CD4-positive, alpha-beta T cell treated with Interleukin-2 at 100 ng/mL for 4 hours (primary cell): ENCODE measurements around the gene NFKB1.
"Not testable (repeated sequence)": the region's sequence is repeated elsewhere in the genome, so short reads cannot be mapped to it uniquely, and the experiment has no call there.

ENCODE experiments used
- DNase-seq: peaks from one replicate; pipeline ENCODE4 v3.0.0-alpha.2; 2020; ENCODE audit warnings: low spot score

Gene NFKB1

GRCh38 chr4:102500696-102501446 is at the start of gene NFKB1:
Gene NFKB1 (plus strand): TSS chr4:102501359. CDS start chr4:102525519, 24,160 bp downstream.
- DNase-seq, result peak; percentile 84

- DNase-seq, result no peak
Measured at GRCh38 chr4:102452854-102453253, 48.3 kb upstream of the NFKB1 start.

- no peak for DNase-seq
Measured at GRCh38 chr4:102453827-102454226, 47.3 kb upstream of the NFKB1 start.

- DNase-seq, result no peak
Measured at GRCh38 chr4:102454268-102454667, 46.9 kb upstream of the NFKB1 start.

GRCh38 chr4:102454981-102455685 is 46.0 kb upstream of the NFKB1 start:
- DNase-seq, result no peak

- no peak for DNase-seq
Measured at GRCh38 chr4:102455750-102456149, 45.4 kb upstream of the NFKB1 start.

GRCh38 chr4:102466298-102466697 is 34.9 kb upstream of the NFKB1 start:
- no peak for DNase-seq

- DNase-seq, result no peak
Measured at GRCh38 chr4:102469806-102470205, 31.4 kb upstream of the NFKB1 start.

GRCh38 chr4:102472441-102473013 is 28.6 kb upstream of the NFKB1 start:
- DNase-seq, result no peak

GRCh38 chr4:102473476-102473875 is 27.7 kb upstream of the NFKB1 start:
- no peak for DNase-seq

GRCh38 chr4:102474736-102475504 is 26.2 kb upstream of the NFKB1 start:
- no peak for DNase-seq

GRCh38 chr4:102477657-102478056 is 23.5 kb upstream of the NFKB1 start:
- DNase-seq, result no peak

GRCh38 chr4:102478186-102478585 is 23.0 kb upstream of the NFKB1 start:
- no peak for DNase-seq

- DNase-seq, result not testable (repeated sequence)
Measured at GRCh38 chr4:102479832-102480231, 21.3 kb upstream of the NFKB1 start.

- no peak for DNase-seq
Measured at GRCh38 chr4:102483120-102483519, 18.0 kb upstream of the NFKB1 start.

GRCh38 chr4:102483990-102484692 is 17.0 kb upstream of the NFKB1 start:
- DNase-seq, result not testable (repeated sequence)

GRCh38 chr4:102492531-102493241 is 8.5 kb upstream of the NFKB1 start:
- no peak for DNase-seq

GRCh38 chr4:102493257-102493656 is 7.9 kb upstream of the NFKB1 start:
- DNase-seq, result no peak

- no peak for DNase-seq
Measured at GRCh38 chr4:102493794-102494193, 7.4 kb upstream of the NFKB1 start.

- DNase-seq, result no peak
Measured at GRCh38 chr4:102494603-102495002, 6.6 kb upstream of the NFKB1 start.

GRCh38 chr4:102497986-102498385 is 3.2 kb upstream of the NFKB1 start:
- DNase-seq, result no peak
